Daoy (cell line): ENCODE measurements around the gene MRPL42. TPM values are rescaled to one million over a fixed set of nuclear protein-coding genes. Genes with fewer than 3 reads are reported as not detected.
"Not testable (repeated sequence)": the region's sequence is repeated elsewhere in the genome, so short reads cannot be mapped to it uniquely, and the experiment has no call there.

ENCODE experiments used
- DNase-seq: peaks from one replicate; pipeline ENCODE4 v3.0.0-alpha.2; 2015; ENCODE audit warnings: low read depth
- total RNA-seq: library from RNA; depleted of rRNA; stranded (reverse); fragments of >200 nt; shearing (Covaris generic); gene quantifications from 2 replicates; pipeline ENCODE4 v1.2.3, GENCODE V29; 2014

MRPL42 gene
- total RNA-seq, 1 experiment from 2014 or later: 151 TPM

DNA sequence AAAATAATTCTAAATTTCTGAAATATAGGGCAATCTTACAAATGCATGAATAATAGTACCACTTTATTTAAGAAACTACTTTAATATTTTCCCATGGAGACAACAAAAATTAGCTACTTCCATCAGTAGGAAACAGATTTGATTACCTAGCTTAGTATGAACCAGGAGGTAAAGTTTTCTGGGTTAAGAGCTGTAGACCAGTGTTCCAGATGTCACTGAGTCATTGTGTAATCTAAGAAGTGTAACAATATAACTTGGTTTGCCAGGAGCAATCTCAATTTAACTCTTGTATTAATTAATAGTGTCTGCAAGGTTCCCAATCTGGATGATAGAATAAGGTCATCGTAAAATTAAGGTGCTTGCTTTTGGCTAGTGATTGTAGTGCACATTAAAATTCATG lies 31.5 kb downstream of the MRPL42 start:
- not testable (repeated sequence) for DNase-seq

DNA sequence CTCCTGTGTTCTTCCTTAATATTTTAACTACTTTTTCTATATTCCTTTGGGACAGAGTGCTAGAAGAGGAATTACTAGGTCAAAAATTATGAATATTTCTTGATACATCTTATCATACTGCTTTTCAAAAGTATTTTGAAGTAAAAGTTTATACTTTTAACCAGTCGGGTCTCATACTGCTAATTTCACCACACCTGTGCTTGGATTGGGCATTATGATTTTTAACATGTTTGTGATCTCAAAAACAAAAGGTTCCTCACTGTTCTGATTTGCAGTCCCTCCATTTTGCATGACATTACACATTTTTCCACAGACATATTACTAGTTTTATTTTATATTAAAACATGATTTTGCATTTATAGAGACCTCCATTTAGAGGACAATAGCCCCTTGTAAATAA lies 32.9 kb downstream of the MRPL42 start:
- no peak for DNase-seq

DNA sequence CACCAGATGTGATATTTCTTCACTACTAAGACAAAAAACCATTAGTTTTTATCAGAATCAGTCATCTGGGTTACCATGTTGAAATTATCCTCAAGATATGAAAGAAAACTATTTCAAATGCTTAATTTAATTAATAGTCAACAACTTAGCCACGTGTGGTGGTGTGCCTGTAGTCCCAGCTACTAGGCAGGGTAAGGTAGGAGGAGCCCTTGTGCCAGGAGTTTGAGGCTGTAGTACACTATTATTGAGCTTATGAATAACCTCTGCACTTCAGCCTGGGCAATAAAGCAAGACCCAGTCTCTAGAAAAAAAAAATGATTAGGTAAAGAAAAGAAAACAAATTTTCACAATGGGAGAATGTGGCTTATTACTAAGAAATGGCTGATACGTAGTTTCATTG lies 33.4 kb downstream of the MRPL42 start:
- DNase-seq: no peak

DNA sequence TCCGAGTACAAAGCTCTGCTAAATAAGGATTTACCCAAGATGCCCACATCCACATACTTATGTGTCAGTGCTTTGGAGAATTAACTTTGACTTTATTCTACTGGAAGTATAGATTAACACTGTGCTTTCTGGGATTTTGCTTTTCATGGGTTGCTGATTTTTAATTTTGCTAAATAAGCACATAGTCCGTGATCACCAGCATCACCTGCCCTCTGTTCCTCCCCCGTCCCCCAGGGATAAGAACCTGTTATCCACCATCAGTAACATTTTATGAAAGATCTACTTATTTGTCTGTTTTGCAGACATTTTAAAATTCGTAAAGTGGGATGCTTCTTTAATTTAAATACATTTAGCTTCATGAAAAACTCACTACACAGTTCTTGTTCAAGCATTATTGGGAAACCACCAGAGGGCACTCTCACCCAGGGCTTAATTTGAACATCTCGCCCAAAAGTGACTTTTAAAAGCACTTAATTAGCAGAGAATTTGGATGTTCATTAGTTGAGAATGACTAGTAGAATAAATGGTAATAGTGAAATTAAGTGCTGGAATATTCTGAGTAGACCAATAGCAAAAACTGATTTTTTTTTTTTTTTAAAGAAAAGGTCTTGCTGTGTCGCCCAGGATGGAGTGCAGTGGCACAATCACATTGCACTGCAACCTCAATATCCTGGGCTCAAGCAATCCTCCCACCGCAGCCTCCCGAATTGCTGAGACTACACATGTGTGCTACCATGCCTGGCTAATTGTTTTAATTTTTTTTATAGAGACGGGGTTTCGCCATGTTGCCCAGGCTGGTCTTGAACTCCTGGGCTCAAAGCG lies 35.7 kb downstream of the MRPL42 start:
- DNase-seq: no peak

DNA sequence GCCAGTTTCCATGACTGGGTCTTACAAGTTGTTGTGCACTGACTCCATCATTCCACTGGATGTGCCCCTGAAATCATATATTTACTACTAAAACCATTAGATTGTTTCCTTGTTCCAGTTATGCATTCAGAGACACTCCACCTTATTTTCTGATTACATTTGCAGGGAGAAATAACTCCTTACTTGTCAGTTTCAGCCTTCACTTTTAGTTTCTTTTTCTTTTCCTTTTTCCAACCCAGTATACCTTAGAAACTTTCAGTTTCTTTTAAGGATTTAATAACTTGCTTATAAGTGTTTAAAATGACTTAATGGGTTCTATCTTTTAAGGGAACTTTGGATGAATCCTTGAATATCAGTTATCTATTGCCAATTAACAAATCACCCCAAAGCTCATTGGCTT lies 39.9 kb downstream of the MRPL42 start:
- no peak for DNase-seq

DNA sequence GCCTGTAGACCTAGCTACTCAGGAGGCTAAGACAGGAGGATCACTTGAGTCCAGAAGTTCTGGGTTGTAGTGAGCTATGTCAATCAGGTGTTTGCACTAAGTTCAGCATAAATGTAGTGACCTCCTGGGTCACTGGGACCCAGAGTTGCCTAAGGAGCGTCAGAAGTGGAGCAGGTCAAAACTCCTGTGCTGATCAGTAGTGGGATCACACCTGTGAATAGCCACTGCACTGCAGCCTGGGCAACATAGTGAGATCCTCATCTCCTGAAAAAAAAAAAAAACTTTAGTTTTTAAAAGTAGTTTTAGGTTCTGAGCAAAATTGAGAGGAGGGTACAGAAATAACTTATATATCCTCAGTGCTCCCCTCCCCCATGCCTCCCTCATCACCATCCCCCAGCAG lies 42.2 kb downstream of the MRPL42 start:
- no peak for DNase-seq

DNA sequence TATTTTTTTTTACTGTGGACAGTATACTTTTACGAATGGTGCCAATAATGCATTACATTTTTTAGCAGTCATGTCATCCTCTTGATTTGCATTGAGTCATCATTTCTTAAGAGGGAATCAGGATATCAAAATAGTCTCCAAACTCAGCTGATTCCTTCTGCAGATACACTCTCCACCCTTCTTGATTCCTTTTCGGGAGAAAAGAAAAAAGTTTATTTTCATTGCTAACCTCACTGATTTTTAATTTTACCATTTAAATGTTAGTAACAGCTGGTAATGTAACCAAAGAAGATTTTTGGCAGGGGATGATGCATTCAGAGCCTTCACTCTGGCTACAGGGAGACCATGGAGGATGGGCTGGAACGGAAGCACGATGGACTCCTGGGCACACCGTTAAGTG lies 47.5 kb downstream of the MRPL42 start:
- DNase-seq: peak; percentile 31

DNA sequence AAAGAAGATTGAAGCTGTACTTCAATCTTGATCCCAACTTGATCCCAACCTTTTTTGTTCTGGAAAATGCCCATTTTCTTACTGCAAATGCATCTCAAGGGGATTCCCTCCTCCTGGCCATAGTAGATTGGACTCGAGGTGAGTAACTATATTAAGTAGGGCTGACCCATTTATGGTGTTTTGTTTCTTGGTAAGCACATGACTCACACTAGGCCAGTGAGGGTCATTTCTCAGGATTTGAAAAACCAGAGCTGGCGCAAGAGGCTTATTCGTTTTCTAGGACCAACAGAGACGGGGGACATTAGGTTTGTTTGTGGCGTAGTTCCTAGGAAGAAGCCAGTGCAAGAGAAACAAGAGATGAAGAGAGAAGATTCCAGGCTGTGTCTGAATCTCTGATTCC lies 51.4 kb downstream of the MRPL42 start:
- DNase-seq: peak; percentile 44

DNA sequence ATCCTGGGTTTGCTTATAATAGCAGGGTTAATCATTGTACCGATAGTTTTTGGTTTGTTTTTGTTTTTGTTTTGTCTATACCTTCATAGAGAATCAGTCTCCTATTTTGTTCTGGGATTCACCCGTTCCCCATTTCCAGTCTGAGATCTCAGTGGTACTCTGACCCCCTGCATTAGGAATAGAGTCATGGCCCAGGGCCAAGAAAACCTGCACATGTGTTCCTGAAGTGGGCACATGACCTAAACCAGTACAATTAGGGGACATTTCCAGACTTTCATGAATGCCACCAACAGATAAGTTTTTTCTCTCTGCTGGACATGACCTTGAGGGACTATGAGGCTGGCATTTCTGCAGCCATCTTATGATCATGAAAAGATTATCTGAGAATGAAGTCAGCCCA lies 52.5 kb downstream of the MRPL42 start:
- DNase-seq: no peak

DNA sequence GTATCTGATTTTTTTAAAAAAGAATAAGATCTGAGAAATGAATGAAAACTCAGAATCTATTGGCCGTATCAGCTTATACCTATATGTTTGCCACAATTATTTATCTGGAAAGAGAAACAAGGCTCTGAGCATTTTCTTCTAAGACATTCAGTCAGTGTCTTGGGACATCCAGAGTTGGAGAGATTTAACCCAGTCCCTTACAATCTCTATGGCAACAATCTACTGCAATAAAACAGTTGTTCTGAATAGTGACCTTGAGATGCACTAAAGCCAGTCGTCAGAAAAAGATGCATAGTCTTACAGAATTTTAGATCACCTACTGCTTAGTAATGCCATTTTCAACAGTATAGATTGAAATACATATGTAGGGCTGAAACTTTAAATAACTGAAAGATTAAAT lies 53.1 kb downstream of the MRPL42 start:
- no peak for DNase-seq

DNA sequence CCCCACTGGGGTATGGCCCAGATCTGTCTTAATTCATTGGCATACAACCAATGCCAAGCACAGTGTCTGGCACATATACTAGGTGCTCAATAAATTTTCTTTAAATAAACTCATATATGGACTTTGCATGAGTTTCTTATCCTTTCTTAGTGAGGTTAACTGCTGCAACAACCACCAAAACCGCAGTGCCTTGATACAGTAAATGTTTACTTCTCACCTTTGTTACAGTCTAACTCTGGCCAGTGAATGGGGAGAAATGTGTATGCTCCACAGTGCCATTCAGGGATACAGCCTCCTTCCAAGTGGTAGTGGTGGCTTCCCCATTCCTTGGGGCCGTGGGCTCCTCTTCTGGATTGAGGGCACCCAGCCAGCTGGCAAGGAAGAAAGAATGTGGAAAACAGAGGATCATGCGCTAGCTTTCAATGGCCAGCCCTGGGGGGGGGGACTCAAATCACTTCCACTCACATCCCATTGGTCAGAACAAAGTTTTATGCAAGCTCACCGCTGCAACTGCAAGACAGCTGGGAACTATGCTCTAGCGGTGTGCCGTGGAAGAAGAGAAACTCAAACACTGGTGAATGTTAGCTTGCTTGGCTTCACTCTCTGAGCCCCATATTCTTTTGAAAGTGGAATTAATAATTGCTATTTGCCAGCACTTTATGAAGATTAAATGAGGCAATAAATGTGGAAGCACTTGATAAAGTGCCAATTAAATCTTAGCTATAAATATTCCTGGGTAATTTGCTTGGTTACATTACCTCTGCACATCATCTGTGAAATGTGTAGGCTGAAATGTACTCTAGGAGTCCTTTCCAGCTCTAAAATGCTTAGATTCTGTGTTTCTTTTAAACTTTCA lies 54.1 kb downstream of the MRPL42 start:
- no peak for DNase-seq

DNA sequence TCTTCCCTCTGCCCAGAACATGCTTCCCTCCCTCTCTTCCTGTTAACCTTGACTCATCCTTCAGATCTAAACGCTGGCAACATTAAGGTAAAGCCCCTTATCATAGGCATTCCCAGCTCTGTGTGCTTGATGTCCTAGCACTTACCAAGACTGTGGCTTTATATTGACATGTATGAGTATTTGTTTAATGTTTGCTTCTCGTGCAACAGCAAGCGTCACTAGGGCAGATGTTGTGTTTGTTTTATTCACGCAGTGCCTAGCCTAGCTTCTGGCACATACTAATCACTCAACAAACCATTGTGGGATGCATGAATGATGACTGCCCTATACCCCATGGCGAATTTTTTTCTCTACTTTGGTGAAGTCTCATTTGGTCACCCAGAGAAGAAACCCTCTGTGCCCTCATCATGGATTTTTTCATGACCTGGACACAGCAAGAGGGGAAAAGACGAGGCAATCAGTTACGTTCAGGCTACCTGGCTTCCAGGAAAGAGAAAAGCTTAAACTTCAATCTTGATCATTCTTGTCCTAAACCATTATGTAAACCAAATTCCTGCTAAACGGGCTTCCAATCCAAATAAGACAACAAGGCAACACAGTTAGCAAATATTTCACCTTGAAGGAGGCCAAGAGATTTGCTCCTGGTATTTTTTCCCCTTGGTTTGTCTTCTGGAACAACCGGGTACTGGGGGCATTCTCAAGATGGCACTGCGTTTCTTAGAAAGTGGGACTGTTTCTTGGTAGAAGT lies 57.2 kb downstream of the MRPL42 start:
- DNase-seq: no peak

DNA sequence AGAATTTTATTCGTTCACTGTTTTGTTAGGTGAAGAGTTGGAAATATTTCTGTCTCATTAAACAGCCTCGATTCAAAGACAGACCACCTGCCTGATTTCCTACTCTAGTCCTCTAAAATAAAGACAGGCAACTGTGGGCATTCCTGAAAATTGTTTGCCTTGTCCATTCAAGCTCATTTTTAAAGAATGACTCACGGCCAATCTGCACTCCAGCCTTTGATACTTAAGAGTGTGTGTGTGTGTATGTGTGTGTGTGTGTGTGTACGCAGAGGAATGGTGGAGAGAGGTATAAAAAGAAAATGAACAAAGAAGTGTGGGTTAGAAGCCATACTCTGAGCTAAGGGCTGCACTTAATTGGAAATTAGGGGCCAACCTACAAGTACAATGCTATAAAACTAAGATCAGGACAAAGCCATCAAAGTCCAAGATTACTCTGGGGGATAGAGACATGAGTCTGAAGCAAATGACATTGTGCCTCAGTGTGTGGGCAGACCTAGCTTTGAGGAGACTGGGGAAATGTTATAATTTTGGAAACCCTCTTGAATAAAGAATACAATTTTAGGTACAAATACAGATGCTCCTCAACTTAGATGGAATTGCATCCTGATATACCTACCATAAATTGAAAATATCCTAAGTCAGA lies 59.6 kb downstream of the MRPL42 start:
- peak; percentile 79 for DNase-seq

DNA sequence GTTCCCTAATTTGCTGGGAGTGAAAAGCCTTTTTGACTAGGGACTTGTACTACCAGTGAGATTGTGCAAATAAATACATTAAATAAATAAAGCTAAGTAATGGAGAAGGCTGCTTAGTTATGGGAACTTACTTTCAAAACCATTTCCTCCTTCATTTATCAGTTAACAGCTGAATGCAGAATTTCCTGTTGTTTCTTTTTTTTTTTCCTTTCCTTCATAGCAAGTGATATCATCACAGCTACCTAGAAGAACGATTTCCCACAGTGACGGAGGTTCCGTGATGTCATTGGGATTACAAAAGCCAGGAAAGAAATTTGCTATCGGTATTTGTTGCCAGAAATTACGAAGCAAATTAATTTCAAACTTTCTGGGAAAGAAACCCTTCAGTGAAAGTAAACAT lies 63.0 kb downstream of the MRPL42 start:
- no peak for DNase-seq

DNA sequence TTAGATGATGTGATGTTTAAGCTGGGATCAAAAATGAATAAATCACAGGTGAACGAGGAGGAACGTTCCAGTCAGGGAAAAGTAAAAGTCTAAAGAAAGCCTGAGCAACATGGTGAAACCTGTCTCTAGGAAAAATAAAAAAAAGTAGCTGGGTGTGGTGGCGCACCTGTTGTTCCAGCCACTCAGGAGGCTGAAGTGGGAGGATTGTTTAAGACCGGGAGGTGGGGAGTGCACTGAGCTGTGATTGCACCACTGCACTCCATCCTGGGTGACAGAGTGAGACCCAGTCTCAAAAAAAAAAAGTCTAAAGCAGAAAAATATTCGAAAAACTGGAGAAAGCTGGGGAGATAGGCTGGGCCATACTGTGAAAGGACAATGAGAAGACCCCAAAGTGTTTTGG lies 66.0 kb downstream of the MRPL42 start:
- no peak for DNase-seq

DNA sequence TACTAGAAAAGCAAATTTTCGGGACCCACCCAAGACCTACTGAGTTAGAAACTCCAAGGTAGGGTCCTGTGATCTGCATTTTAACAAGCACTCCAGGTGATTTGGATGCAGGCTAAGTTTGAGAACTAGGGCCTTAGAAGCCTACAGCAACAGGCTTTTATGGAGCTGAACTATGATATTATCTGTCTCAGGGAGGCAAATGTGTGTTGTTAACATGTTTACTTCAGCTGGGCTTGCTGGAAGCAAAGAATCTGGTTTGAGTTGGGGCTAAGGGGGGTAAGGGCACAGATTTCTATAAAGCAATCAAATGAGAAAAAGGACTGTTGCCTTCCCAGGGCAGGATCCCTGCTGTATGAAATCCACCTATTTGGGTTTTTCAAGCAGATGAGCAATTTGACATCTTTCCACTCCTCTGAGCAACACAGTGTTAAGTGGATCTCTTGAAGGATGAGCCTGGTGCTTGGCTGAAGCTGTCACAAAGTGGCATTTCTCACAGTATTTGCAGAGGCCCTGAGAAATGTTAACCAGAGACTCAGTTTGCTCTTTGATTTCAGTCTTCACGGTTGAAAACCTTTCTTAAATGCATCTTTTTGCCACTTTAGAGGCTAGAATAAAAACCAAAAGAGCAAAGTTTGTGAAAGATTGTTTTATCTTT lies 68.9 kb downstream of the MRPL42 start:
- no peak for DNase-seq

DNA sequence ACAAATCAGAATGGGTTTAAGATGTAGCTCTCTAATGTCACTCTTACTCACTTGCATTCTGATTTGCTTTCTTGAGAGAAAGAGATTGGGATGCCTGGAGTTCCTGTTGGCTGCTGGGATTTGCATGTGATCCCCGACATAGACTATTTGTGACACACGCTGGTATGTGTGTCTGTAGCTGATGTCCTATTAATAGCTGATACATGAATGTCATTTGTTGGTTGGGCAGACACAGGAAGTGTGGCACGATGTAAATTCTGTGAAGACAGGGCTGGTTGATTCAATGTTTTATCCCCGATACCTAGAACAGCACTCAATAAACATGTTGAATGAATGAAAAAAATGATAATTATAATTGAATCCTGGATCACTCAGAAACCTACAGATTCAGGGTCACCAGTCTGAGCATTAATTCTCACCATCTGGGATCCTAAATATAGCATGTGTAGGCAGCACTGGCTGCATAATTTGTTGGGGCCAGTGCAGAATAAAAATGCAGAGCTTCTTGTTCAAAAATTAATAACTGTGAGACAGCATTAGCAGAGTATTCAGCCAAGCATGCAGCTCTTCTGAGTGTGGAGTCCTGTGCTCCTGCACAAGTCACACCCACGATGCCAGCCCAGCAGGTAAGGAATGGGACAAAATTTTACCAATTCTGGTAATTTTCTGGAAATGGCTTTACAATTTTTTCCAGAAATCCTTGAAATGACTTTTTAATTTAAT lies 69.6 kb downstream of the MRPL42 start:
- no peak for DNase-seq

DNA sequence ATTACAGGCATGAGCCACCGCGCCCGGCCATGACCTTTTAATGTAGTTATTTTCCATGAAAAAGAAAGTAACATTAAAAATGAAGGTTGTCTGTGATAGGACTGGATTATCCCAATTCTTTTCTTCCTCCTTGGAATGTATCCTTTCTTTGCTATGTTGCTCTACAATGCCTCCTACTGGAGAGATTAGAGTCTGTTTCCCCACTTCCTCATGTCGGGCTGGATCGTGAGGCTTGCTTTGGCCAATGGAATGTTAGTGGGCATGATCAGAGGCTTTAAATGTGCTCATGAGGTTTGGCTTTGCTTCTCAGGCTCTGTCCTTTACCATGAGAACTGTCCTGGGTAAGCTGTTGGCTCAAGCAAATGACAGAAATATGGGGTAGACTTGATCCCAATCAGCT lies 70.5 kb downstream of the MRPL42 start:
- DNase-seq: no peak

DNA sequence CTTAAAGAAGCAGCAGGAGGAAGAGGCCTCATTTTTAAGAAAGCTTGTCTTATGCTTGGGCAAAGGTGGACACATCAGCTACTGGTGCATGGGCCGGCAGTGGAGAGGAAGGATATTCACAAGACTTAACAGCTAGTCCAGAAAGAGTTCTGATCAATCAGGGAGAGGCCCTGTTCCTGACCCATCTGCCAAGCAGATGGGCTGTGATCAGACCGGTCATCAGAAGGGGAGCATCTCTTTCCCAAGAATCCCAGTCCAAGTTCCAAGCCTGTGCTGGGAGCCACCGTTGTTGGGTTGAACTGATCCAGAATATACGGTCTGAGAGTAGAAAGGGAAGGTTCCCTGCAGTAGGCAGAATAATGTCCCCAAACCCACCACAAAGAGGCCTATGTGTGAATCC lies 72.5 kb downstream of the MRPL42 start:
- no peak for DNase-seq

DNA sequence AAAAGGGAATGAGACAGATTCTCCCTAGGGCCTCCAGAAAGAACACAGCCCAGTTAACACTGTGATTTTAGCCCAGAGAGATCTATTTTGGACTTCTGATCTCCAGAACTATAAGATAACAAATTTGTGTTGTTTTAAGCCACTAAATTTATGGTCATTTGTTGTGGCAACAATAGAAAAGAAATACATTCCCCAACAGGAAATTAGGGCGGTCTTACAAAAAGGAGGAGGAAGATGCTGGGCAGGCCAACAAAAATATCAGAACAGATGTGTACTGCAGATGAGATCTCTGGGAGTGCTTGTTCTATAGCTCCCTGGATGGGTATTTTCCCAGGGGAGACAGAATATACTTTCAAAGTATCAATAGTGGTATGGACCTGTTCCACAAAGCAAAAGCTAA lies 73.2 kb downstream of the MRPL42 start:
- no peak for DNase-seq
